HCT116 (cell line): Measurements from ENCODE around the gene CD99. TPM values are rescaled to one million over a fixed set of nuclear protein-coding genes. Genes with fewer than 3 reads are reported as not detected.

Source experiments
- ATAC-seq: fragments of 200-7000 bp; cut with Tn5 transposase; 2 replicates; pipeline ENCODE4 v1.9.1; 2020; ENCODE audit warnings: mild to moderate bottlenecking, moderate library complexity
- BruUV-seq: library from RNA; stranded (reverse); fragments of 400-500 nt; replicated peaks from 2 replicates; lab custom pipeline; 2021; lab: Mats Ljungman, UMichigan
- CTCF ChIA-PET: fragments of 300-600 bp; sonication (Branson Sonifier 250); formaldehyde crosslinking; loops from one replicate; lab custom pipeline; 2021; ENCODE audit warnings: antibody characterized with exemption; lab: Charles Lee
- POLR2A ChIA-PET: fragments of 300-600, 350-600 bp; sonication (Branson Sonifier 250); formaldehyde crosslinking; loops from one replicate; lab custom pipeline; 2021; ENCODE audit warnings: antibody characterized with exemption; lab: Charles Lee
- RAD21 ChIA-PET, 2 experiments: fragments of 300-600 bp; sonication (Branson Sonifier 250); formaldehyde crosslinking; loops; one replicate each; lab custom pipeline; 2023; ENCODE audit warnings: low total read pairs in 2 of 2; ENCODE audit not compliant: uncharacterized antibody in 2 of 2, unreplicated experiment in 2 of 2, low non-redundant PET in 1 of 2; lab: Charles Lee
- DNase-seq: peaks from one replicate; pipeline ENCODE4 v3.0.0-alpha.2; 2010; ENCODE audit warnings: low read depth, low spot score
- H2AFZ ChIP-seq: fragments of 200-600 bp; shearing (Covaris generic), sonication (generic); 2 replicates; pipeline ENCODE4 v1.6.1; 2017; ENCODE audit warnings: low read depth, mixed run types, mixed read lengths, antibody characterized with exemption, low read length; ENCODE audit not compliant: poor library complexity, severe bottlenecking
- H3K27ac ChIP-seq: 2 replicates; pipeline ENCODE4 v1.5.1; 2012; ENCODE audit warnings: low read depth, low read length
- H3K27me3 ChIP-seq: fragments of 200-600 bp; sonication (generic); 2 replicates; pipeline ENCODE4 v1.6.1; 2016; ENCODE audit warnings: mixed run types, low read length, mixed read lengths; ENCODE audit not compliant: insufficient read depth
- H3K36me3 ChIP-seq, 2 experiments: fragments of 200-500 bp in 1 of 2; fragments of 200-600 bp in 1 of 2; sonication (Bioruptor generic) in 1 of 2; sonication (generic) in 1 of 2; 2 replicates each; pipeline versions ENCODE4 v1.5.1 to v1.6.1; 2014 to 2016; ENCODE audit warnings: low read length in 2 of 2, inconsistent platforms in 1 of 2, mixed read lengths in 1 of 2, mixed run types in 1 of 2; ENCODE audit not compliant: insufficient read depth in 2 of 2, control insufficient read depth in 1 of 2
- H3K4me1 ChIP-seq, 2 experiments: fragments of 200-600 bp in 1 of 2; sonication (generic) in 1 of 2; 2 replicates each; pipeline versions ENCODE4 v1.5.1 to v1.6.1; 2012 to 2017; ENCODE audit warnings: low read length in 2 of 2, inconsistent platforms in 1 of 2, mild to moderate bottlenecking in 1 of 2, mixed read lengths in 1 of 2, mixed run types in 1 of 2, moderate library complexity in 1 of 2; ENCODE audit not compliant: insufficient read depth in 2 of 2, control insufficient read depth in 1 of 2
- H3K4me2 ChIP-seq: fragments of 200-600 bp; sonication (generic); 2 replicates; pipeline ENCODE4 v1.6.1; 2017; ENCODE audit warnings: mixed run types, low read length, mixed read lengths
- H3K4me3 ChIP-seq, 2 experiments: fragments of 200-600 bp in 1 of 2; sonication (generic) in 1 of 2; replicated peaks in 1 of 2; 2 replicates each; pipeline ENCODE4 v1.5.1; 2011 to 2016; ENCODE audit warnings: low read length in 2 of 2, control low read depth in 1 of 2, low read depth in 1 of 2, mild to moderate bottlenecking in 1 of 2, mixed read lengths in 1 of 2, mixed run types in 1 of 2
- H3K79me2 ChIP-seq: fragments of 200-600 bp; sonication (generic); 2 replicates; pipeline ENCODE4 v1.6.1; 2017; ENCODE audit warnings: mild to moderate bottlenecking, mixed run types, low read length, moderate library complexity, mixed read lengths; ENCODE audit not compliant: insufficient read depth
- H3K9ac ChIP-seq: fragments of 200-600 bp; sonication (generic); 2 replicates; pipeline ENCODE4 v1.6.1; 2016; ENCODE audit warnings: low read length, mixed read lengths
- H3K9me2 ChIP-seq: fragments of 200-600 bp; sonication (generic), shearing (Covaris generic); 2 replicates; pipeline ENCODE4 v1.6.1; 2017; ENCODE audit warnings: mixed run types, mild to moderate bottlenecking, moderate library complexity; ENCODE audit not compliant: insufficient read depth
- H3K9me3 ChIP-seq, 2 experiments: fragments of 200-500 bp in 1 of 2; fragments of 200-600 bp in 1 of 2; sonication (Bioruptor generic) in 1 of 2; sonication (generic) in 1 of 2; 2 replicates each; pipeline ENCODE4 v1.6.1; 2014 to 2017; ENCODE audit warnings: low read length in 2 of 2, mixed read lengths in 2 of 2, inconsistent platforms in 1 of 2, low read depth in 1 of 2, mild to moderate bottlenecking in 1 of 2, mixed run types in 1 of 2, moderate library complexity in 1 of 2; ENCODE audit not compliant: control insufficient read depth in 1 of 2, insufficient read depth in 1 of 2
- H4K20me1 ChIP-seq: fragments of 200-600 bp; sonication (generic), shearing (Covaris generic); 2 replicates; pipeline ENCODE4 v1.6.1; 2017; ENCODE audit warnings: mixed run types, mild to moderate bottlenecking, moderate library complexity; ENCODE audit not compliant: insufficient read depth
- CEBPB ChIP-seq: IDR thresholded peaks from 2 replicates; pipeline ENCODE4 v1.6.1; 2012; ENCODE audit warnings: low read depth
- ELF1 ChIP-seq: IDR thresholded peaks from 2 replicates; pipeline ENCODE4 v1.6.1; 2012; ENCODE audit warnings: low read depth, borderline replicate concordance
- EZH2 ChIP-seq: fragments of 200-600 bp; sonication (generic); IDR thresholded peaks from 2 replicates; pipeline ENCODE4 v1.6.1; 2017; ENCODE audit warnings: antibody characterized with exemption, mixed run types
- EZH2phosphoT487 ChIP-seq: fragments of 200-600 bp; IDR thresholded peaks from 2 replicates; pipeline ENCODE4 v1.6.1; 2018; ENCODE audit warnings: antibody characterized with exemption, borderline replicate concordance
- FOSL1 ChIP-seq: IDR thresholded peaks from 2 replicates; pipeline ENCODE4 v1.6.1; 2012; ENCODE audit warnings: low read depth
- POLR2AphosphoS5 ChIP-seq: IDR thresholded peaks from 2 replicates; pipeline ENCODE4 v1.6.1; 2011; ENCODE audit warnings: mild to moderate bottlenecking, low read depth, low read length, moderate library complexity
- RAD21 ChIP-seq: IDR thresholded peaks from 2 replicates; pipeline ENCODE4 v1.6.1; 2012; ENCODE audit warnings: low read depth, mild to moderate bottlenecking
- REST ChIP-seq: IDR thresholded peaks from 2 replicates; pipeline ENCODE4 v1.6.1; 2012; ENCODE audit warnings: low read depth
- YY1 ChIP-seq: IDR thresholded peaks from 2 replicates; pipeline ENCODE4 v1.6.1; 2011; ENCODE audit warnings: low read length, low read depth, moderate library complexity, mild to moderate bottlenecking; ENCODE audit not compliant: insufficient replicate concordance; ENCODE audit errors: extremely low read depth
- ZBTB33 ChIP-seq: IDR thresholded peaks from 2 replicates; pipeline ENCODE4 v1.6.1; 2011; ENCODE audit warnings: mild to moderate bottlenecking, low read length, moderate library complexity; ENCODE audit not compliant: insufficient replicate concordance; ENCODE audit errors: extremely low read depth
- ZFX ChIP-seq: fragments of 450-650 bp; IDR thresholded peaks from 2 replicates; pipeline ENCODE4 v1.6.1; 2017
- intact Hi-C: fragments of 100-400 bp; cut with micrococcal nuclease; formaldehyde crosslinking; loops from 2 replicates; pipeline ENCODE4 v1.10.0; 2022
- total RNA-seq: library from RNA; stranded (reverse); gene quantifications from one replicate; pipeline ENCODE4 v1.2.1, GENCODE V29; 2021; ENCODE audit not compliant: unreplicated experiment

CD99 gene
- total RNA-seq, 1 experiment from 2014 or later = 59.6 TPM

GRCh38 chrX:2781698-2782097 is 90.6 kb downstream of the CD99 start:
- no peak for DNase-seq
- H3K9me2 ChIP-seq = no peaks in the 10 kb centered on the region
- TF ChIP-seq ELF1 (no peak), ZBTB33 (no peak), FOSL1 (no peak), ZFX (no peak)
- TF ChIP-seq, all 23 proteins: peak for 0
- Histone ChIP-seq H3K79me2 (no peaks in the 10 kb centered on the region), H3K9ac (no peak overlapping the region), H3K27me3 (no peaks in the 10 kb centered on the region), H3K4me2 (no peak overlapping the region), H3K36me3 (no peaks in the 10 kb centered on the region), H3K4me3 (no peak overlapping the region), H2AFZ (no peak overlapping the region), H3K27ac (no peak overlapping the region), H4K20me1 (no peaks in the 10 kb centered on the region), H3K4me1 (no peaks in the 10 kb centered on the region), H3K9me3 (no peaks in the 10 kb centered on the region)
- no peak for ATAC-seq
- ChIA-PET POLR2A (no interaction called here), CTCF (no interaction called here), RAD21 (no interaction called here)
- BruUV-seq = no TSS peak
- intact Hi-C loops = no loop called here

GRCh38 chrX:2782171-2782570 is 91.1 kb downstream of the CD99 start:
- POLR2A ChIA-PET = no interaction called here
- H2AFZ ChIP-seq = no peak overlapping the region
- H3K9ac ChIP-seq = no peak overlapping the region
- RAD21 ChIA-PET = no interaction called here
- H3K4me2 ChIP-seq = no peak overlapping the region
- CTCF ChIA-PET = no interaction called here
- no peaks in the 10 kb centered on the region for H3K4me1 ChIP-seq
- no peak for ATAC-seq
- no peaks in the 10 kb centered on the region for H3K79me2 ChIP-seq
- intact Hi-C loops = no loop called here
- H3K4me3 ChIP-seq = no peak overlapping the region
- no peak for DNase-seq
- H4K20me1 ChIP-seq = no peaks in the 10 kb centered on the region
- H3K9me2 ChIP-seq = no peaks in the 10 kb centered on the region
- H3K36me3 ChIP-seq = no peaks in the 10 kb centered on the region
- no peaks in the 10 kb centered on the region for H3K9me3 ChIP-seq
- TF ChIP-seq FOSL1 (no peak), CEBPB (no peak), POLR2AphosphoS5 (no peak), RAD21 (no peak), REST (no peak), EZH2 (no peak), EZH2phosphoT487 (no peak), YY1 (no peak)
- no peaks in the 10 kb centered on the region for H3K27me3 ChIP-seq
- no TSS peak for BruUV-seq
- no peak overlapping the region for H3K27ac ChIP-seq
